ENCODE results near the gene ZBTB48.

- TF ChIP-seq, protein P1, sequence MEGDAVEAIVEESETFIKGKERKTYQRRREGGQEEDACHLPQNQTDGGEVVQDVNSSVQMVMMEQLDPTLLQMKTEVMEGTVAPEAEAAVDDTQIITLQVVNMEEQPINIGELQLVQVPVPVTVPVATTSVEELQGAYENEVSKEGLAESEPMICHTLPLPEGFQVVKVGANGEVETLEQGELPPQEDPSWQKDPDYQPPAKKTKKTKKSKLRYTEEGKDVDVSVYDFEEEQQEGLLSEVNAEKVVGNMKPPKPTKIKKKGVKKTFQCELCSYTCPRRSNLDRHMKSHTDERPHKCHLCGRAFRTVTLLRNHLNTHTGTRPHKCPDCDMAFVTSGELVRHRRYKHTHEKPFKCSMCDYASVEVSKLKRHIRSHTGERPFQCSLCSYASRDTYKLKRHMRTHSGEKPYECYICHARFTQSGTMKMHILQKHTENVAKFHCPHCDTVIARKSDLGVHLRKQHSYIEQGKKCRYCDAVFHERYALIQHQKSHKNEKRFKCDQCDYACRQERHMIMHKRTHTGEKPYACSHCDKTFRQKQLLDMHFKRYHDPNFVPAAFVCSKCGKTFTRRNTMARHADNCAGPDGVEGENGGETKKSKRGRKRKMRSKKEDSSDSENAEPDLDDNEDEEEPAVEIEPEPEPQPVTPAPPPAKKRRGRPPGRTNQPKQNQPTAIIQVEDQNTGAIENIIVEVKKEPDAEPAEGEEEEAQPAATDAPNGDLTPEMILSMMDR (IDR thresholded peaks at IDR 0.05): no peak
- TF ChIP-seq POLR2A (IDR thresholded peaks at IDR 0.05): no peak
Measured at GRCh38 chr1:6627031-6627430, 47.2 kb downstream of the ZBTB48 start.

Measured in heart left ventricle (tissue), 13 donors.